IPS-18c (cell line): ENCODE measurements around the gene ACR.

Source experiments
- H3K4me3 ChIP-seq: 2 replicates; pipeline ENCODE4 v1.7.0; 2013; ENCODE audit warnings: low read depth, mild to moderate bottlenecking, low read length, moderate library complexity; ENCODE audit not compliant: insufficient read depth
- H3K9me3 ChIP-seq: one replicate; pipeline ENCODE4 v1.6.1; 2013; ENCODE audit warnings: mild to moderate bottlenecking, low read length, moderate library complexity; ENCODE audit not compliant: control insufficient read depth, insufficient read depth

The ACR gene

GRCh38 chr22:50701076-50701419, 37.0 kb upstream of the ACR start:
- no peaks in the 10 kb centered on the region for H3K9me3 ChIP-seq
- no peak overlapping the region for H3K4me3 ChIP-seq

DNA sequence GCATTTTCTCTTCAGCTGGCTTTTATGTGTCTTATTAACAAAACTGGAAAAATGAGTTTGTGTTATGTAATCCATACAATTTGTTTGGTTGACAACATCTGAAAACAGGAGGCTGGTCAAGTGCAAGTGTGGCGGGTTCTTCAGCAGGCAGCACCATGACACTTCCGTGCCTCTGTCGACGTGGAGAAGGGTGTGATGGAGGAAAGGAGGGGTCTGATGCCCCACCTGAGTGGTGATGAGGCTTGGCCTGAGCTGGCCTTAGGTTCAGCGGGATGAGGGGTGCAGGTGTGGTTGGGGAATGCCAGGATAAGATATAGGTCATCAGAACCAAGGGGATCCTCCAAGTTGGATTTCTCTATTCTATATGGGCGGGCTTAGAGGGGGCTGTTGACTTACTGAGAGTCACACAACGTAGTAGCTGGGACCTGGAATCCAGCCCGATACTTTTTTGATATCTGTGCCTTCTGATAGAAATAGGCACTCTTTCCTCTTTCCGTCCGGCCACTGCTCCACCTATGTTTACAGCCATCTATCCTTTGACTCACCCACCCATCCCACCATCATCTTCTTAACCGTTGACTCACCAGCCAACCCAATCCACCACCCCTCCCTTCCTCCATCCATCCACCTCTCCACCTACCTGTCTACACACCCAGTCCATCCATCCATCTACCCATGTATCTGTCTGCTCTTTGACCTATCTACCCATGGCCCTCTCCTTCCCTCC, 36.4 kb upstream of the ACR start:
- Histone ChIP-seq H3K4me3 (no peak overlapping the region), H3K9me3 (no peaks in the 10 kb centered on the region)

DNA sequence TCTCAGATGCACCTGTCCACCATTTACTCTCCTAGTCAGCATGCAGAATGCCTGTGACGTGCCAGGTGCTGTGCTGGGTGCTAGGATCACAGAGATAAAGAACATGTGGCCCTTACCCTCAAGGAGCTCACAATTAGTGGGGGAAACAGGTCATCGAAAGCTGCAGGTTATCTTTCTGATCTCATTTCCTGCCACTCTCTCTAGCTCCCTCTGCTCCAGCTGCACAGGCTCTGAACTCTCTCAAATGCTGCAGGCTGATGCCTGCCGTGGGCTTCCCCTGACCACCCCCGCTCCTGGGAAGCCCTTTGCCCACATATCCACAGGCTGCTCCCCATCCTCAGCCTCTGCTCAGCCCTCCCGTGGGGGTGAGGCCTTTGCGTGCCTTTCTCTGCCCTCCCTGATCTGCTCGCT, 35.7 kb upstream of the ACR start:
- no peak overlapping the region for H3K4me3 ChIP-seq

DNA sequence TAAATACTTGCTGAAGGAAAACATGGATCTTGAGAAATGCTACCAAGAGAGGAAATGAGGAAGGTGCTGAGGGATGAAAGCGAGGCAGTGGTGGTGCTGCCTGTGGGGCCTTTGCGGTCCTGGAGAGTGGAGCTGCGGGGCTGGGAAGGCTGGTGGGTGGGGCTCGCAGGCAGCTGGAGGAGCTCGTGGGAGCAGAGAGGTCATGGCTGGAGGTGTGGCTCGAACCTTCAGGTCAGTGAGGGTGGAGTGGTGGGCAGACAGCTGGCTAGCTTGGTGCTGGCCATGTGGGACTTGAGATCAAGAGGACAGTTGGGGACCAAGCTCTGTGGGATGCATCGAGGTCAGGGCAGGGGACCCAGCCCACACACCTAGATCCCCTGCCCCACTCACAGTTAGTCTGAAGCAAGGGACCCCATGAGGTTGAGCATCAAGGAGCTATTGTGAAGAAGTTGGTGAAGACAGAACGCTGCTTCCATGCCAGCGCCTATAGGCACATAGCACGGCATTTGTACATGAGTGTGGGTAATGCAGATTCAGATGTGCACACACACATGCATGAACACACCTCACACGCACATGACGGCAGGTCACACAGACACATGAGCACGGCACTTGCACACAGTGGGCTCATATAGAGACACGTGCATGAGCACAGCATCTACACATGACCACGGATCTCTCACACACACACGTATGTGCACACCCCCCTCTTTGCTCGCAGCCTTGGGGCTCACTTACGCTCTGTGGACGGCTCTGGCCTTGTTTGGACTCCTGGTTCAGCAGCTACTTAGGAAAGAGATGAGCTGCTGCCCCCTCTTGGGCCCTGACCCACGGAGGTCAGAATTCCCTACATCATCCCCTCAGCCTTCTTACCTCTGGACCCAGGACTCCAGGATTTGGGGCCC, 34.9 kb upstream of the ACR start:
- Histone ChIP-seq H3K4me3 (no peak overlapping the region), H3K9me3 (no peaks in the 10 kb centered on the region)

More for the DNA sequence above, 35.7 kb upstream of the ACR start:
- no peaks in the 10 kb centered on the region for H3K9me3 ChIP-seq

- H3K4me3 ChIP-seq, result no peak overlapping the region
- no peaks in the 10 kb centered on the region for H3K9me3 ChIP-seq
Observed at GRCh38 chr22:50703726-50704509, 34.1 kb upstream of the ACR start.

DNA sequence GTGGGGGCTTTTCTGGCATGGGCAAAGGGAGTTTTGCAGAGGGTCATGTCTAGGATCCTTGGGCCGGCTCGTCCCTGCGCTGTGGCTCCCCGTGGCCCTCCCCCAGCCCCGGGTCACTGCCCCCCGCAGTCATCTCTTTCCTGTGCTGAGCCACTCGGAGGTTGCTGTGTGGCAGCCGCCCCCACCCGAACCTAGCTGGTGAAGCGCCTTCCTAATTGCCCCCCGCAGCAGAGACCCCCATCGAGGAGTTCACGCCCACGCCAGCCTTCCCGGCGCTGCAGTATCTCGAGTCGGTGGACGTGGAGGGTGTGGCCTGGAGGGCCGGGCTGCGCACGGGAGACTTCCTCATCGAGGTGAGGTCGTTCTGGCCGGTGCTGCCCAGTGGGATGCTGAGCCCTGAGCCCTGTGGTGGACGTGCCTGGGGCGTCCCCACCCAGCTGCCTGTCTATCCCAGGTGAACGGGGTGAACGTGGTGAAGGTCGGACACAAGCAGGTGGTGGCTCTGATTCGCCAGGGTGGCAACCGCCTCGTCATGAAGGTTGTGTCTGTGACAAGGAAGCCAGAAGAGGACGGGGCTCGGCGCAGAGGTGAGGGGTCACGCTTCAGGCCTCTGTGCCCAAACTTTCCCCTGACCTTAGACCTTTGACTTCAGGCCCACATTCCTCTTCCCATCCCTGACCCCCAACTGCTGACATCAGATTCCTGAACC, 33.3 kb upstream of the ACR start:
- H3K4me3 ChIP-seq, result no peak overlapping the region
- H3K9me3 ChIP-seq, result no peaks in the 10 kb centered on the region

DNA sequence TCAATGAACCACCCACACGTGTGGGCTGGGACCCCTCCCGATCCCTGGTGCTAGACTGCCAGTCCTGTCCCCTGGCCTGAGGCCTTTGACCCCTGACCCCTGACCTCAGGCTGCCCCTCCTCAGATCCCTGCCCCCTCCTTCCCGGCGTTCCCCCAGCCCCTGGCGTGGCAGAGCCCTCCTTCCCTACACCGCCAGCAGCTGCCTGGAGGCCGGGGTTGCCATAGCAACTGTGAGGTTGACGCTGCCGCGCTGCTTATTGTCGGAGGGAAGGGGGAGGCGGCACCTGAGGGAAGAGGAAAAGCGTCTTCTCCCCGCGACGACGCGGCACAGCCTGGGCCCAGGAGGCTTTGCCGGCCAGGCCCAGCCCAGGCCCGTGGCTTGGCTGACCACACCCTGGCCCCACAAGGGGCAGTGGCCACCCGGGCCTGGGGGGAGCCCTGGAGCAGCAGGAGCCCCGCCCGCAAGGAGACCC, 32.7 kb upstream of the ACR start:
- Histone ChIP-seq H3K4me3 (no peak overlapping the region), H3K9me3 (no peaks in the 10 kb centered on the region)

DNA sequence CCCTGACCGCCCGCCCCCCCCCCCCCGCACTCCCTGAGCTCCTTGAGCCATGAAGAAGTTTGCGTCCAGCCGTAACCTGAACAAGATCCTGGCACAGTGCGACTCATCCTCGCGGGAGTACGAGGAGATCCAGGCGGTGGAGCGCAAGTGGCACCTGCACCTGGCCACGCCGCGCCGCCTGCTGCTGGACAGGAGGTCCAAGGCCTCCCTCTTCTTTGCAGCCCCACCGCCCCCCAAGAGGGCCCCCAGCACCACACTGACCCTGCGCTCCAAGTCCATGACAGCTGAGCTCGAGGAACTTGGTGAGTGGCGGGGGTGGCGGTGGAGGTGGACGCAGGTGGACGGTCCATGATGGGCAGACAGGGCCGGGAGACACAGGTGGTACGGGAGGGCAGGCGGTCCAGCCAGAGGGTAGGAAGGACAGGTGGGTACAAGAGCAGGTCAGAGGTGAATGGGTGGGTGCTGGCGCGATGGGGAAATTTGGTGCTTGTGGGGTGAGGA, 32.1 kb upstream of the ACR start:
- no peak overlapping the region for H3K4me3 ChIP-seq
- no peaks in the 10 kb centered on the region for H3K9me3 ChIP-seq

DNA sequence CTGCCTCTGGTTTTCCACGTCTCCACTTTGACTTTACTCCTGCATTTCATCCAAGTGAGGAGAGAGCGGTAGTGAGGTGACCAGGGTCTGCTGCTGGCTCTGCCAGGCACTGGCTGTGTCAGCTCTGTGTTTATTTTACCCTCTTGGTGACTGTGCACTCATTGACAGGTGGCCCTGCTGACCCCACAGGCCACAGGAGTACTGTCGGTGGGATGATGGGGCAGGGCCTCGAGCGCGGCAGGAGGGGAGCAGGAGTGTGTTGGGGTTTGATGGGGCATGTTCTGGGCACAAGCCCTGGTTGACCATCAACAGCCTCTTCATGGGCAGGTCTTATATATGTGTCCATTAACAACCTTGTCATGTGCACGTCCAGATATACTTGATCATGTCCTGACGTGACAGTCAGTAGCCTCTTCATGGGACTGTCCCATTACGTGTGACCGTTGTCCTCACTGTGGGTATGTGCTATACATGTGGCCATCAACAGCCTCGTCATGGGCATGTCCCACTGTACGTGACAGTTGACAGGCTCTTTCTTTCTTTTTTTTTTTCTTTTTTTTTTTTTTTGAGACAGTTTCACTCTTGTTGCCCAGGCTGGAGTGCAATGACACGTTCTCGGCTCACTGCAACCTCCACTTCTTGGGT, 31.4 kb upstream of the ACR start:
- H3K9me3 ChIP-seq, result no peaks in the 10 kb centered on the region
- H3K4me3 ChIP-seq, result no peak overlapping the region

- Histone ChIP-seq H3K4me3 (no peak overlapping the region), H3K9me3 (no peaks in the 10 kb centered on the region)
Observed at GRCh38 chr22:50708474-50708873, 29.5 kb upstream of the ACR start.

DNA sequence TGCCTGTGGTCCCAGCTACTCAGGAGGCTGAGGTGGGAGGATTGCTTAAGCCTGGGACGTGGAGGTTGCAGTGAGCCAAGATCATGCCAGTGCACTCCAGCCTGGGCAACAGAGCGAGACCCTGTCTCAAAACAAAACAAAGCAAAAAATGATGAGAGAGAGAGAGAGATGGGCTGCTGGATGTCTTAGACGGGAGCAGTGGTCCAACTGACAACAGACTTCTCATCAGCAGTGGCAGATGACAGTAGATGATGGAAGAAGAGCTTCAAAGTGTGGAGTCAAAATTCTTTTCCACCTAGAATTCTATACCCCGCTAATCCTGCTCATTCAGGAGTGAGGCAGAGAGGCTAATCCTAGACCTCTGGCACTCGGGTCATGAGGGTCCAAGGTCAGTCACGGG, 29.0 kb upstream of the ACR start:
- H3K4me3 ChIP-seq, result no peak overlapping the region

DNA sequence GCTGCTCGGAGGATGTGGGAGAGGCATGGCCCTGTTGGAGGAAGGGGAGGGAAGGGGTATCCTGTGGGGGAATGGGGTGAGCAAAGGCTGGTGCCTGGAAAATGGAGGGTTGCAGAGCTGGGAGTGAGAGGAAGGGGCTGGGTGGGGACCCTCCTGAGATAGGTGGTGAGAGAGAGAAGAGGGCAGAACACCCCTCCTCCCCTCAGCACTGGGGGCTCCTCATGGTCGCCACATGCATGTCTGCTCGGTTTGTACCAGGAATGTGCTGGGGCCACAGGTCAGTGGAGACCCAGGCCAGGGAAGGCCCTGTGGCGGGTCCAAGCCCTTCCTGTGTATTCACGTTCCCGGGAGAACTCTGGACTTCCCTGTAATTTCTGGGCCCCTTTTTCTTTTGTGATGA, 27.8 kb upstream of the ACR start:
- Histone ChIP-seq H3K4me3 (no peak overlapping the region), H3K9me3 (no peaks in the 10 kb centered on the region)

More for the DNA sequence above, 29.0 kb upstream of the ACR start:
- H3K9me3 ChIP-seq, result no peaks in the 10 kb centered on the region

DNA sequence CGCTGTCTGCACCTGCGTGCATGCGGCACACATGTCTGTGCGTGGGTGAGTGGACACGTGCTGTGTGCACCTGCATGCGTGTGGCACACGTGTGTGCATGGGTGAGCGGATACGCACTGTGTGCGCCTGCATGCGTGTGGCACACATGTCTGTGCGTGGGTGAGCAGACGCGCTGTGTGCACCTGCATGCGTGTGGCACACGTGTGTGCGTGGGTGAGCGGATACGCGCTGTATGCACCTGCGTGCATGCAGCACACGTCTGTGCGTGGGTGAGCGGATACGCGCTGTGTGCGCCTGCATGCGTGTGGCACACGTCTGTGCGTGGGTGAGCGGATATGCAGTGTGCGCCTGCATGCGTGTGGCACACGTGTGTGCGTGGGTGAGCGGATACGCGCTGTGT, 27.1 kb upstream of the ACR start:
- H3K4me3 ChIP-seq, result no peak overlapping the region
- H3K9me3 ChIP-seq, result no peaks in the 10 kb centered on the region

DNA sequence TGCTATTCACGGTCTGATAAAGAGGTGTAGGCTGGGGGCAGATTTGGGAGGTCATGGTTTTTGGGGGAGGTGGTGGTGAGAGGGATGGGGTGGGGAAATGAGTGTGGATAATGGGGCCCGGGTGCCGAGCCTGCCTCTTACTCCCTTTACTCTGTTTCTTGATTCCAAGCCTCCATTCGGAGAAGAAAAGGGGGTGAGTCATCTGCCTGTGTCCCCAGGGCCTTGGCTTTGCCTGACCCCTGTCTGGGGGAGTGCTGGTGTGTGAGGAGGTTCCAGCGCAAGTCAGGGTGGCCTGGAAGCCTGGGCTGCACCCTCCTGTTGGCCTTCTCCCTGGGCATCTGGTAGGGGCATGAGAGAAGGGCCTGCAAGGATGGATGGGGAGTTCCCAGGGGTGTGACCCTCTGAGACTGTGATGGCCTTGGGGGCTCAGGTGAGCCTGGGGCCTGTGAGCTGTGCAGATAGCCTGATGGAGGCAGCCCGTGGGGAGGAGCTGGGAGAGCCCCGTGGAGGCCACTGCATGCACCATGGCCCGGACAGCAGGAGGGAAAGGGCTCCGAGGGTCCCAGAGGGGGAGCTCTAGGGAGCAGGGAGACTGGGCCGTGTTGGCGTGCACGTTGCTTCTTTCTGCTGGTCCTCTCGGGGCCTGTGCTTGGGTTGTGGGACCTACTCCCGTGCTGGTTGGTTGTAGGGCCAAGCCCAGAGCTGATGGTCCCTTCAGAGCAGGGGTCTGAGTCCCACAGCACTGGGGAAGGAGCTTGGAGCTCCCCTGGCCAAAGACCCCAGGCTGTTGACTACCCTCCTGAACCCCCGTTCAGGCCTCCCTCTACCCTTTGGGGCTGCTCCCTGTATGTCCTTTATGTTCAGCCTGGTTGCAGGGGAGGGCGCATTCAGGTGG, 26.3 kb upstream of the ACR start:
- no peaks in the 10 kb centered on the region for H3K9me3 ChIP-seq

GRCh38 chr22:50712341-50713007, 25.5 kb upstream of the ACR start:
- Histone ChIP-seq H3K9me3 (no peaks in the 10 kb centered on the region), H3K4me3 (no peak overlapping the region)

More for the DNA sequence above, 26.3 kb upstream of the ACR start:
- H3K4me3 ChIP-seq, result no peak overlapping the region
